ENCODE measurements around the gene GCSAM.
A peak's percentile ranks its signal among the peaks of the same experiment; 100 is the strongest.

Gene GCSAM

DNA sequence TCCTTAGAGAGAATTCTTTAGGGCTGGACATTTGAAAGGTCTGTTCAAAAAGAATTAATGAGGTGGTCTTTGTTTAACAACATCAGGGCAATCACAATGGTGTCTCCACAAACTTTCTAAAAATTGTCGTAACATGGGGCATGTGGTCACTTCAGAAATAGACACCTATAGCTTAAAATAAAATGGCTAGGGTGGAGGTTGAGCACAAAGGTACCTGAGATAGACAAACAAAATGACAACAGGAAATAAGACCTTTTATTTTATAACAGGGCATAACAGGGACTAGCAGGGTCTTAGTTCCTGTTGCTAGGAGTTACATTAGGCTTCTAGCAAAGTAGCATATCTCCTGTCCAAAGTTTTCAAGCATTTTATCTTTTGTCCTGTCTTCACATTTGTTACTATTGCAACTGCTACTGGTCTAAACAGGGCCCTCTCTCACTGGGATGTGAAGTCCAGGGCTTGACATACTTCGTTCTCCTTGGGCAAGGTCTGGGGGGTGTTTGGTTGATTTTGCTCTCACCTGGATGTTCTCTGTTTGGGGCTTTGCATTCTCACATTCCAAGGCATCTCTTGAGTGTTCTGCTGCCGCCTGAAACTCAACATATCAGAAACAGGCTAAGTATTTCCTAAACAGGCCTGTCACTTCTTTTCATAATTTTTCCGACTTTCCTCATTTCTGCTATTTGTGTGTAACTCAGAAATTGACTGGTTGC, 3.0 kb downstream of the GCSAM start:
- DNase-seq (ENCODE audit: low spot score), result no peak

DNA sequence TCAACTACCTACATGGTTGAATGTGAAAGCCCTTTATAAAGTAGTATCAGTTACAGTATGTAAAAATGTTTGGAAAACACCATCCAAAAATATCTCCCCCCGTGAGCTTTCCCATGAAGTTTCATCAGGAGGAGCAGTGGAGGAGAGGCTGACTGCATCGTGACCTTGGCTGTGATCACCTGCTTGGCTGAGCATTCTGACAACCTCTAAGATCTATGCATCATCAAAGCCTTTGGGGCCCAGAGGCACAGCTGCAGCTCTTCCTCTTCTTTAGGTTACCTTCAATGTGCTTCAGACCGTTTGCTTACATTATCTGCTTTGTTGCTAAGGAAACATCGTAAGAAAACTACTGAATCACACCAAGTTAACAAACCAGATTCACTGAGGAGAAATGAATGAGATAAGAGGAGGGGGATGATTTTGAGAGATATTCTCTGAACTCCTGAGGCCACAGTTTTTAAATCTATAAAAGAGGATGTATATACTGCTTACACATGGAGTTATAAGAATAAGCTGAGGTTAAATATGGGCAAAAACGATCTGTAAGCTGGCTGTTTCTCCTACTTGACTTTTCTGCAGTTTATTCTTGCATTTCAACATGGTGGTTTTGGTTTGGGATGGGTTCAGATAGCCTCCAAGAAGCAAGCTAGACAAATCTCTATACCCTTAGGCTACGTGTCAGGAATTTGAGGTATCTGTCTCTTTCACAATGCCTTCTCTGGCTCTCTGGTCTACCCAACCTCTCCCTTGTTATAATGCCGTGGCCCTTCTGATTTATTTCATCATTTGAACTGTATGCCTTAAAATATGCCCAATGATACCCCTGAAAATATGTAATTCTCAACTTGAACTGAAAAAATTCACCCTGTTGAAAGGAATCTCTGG, 4.0 kb downstream of the GCSAM start:
- DNase-seq (ENCODE audit: low spot score), result no peak

DNA sequence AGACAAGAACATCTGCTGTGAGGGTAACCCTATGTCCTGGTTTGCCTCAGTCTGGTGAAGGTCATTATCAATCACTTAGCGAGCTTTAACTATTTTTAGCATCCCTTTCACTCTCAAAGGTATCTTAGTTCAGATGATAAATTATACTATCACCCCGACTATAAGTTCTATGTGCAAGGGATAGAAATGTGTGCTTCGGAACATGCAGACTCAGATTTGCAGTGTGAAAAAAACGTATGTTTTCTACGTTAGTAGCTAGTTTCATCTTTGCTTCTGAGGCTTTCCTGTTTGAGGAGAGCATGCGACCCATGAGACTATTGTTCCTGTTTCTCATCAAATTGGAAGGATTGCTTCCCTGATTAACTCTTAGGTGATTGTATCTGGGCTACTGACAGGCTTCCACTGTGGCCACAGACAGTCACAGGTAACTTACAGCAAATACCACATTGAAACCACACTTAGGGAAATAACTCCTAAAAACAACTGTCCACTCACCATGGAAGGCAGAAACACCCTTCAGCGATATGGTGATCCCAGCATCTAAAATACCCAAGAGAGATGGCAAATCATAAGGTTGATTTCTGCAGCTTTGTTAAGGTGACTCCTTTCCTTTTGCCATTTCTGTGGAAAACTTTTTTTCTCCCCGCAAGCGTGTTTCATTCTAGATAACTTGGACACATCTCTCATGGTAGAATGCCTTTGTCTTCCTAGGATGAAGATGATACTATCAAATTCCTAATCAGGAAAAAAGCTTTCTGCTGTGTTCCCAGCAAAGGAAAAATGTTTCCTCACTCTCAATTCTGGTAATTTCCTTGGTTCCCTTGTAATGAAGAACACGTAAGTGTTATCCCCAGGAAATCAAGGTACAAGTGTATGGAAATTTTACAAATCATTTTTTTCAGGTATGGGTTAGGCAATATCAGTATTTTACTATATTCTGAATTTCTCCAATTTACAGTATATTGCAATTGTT, 5.2 kb downstream of the GCSAM start:
- no peak for DNase-seq (ENCODE audit: low spot score)

DNA sequence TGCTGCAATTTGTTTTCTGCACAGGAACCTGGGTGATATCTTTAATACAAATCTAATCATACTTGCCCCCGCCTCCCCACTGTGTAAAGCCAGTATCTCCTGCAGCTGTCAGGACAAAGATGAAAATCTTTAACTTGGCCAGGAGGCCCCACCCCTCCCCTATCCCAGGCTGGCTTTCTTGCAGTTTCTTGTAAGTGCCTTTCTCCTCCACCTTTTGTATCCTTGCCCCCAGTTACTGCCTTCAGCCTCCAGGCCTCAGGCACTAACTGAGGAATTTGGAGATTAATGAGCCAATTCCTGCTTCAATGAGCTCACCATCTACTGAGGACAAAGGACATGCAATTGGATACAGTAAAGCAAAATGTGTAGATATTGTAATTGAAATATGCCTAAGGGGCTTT, 6.5 kb downstream of the GCSAM start:
- DNase-seq (ENCODE audit: low spot score), result peak; percentile 42

DNA sequence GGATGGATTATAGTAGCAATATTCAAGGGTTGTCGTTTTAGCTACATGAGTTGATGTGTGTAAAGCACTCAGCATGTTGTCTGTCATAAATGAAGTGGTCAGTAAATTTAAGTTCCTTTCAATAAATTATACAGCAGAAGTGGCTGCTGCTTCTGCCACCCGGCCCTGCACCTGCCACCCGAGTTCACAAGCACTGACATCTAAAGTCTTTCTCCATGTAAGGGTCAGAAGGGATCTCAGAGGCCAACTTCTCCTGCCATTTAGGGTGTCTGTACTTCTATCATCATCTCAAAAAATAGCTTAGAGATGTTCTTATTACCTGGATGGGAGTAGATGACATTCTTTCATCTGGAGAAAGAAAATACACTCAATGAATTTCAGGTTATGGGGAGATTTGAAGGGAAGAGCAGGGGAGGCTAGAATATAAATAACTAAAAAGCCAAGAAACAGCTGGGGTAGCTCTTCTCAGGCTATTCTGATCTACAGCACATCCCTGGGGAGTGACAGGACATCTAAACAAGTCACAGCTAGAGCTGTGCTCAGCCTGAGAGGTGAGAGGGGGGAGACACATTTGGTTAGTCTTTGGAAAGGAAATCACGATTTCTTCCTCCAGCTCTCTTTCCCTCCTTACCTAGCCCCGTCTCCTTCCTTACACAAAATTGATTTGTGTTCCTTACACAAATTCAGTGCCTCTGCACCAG, 8.0 kb downstream of the GCSAM start:
- DNase-seq (ENCODE audit: low spot score), result no peak

DNA sequence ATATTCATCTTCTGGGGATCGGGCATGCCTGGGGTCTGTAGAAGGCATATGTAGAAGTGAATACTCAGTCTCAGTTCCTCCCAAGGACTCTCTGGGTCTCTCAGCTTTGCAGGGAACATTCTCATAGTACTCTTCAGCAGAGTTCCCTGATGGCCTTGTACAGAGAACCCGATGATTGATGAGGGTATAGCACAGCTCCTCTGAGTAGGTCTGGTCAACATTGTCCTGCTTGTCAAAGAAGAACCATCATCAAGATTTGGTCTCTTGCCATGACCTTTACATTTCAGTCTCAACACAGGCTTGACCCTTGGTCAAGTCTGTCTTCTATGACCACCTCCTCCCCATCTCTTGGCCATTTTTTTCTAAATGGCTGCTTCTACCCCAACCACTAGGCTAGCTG, 9.5 kb downstream of the GCSAM start:
- DNase-seq (ENCODE audit: low spot score), result no peak

DNA sequence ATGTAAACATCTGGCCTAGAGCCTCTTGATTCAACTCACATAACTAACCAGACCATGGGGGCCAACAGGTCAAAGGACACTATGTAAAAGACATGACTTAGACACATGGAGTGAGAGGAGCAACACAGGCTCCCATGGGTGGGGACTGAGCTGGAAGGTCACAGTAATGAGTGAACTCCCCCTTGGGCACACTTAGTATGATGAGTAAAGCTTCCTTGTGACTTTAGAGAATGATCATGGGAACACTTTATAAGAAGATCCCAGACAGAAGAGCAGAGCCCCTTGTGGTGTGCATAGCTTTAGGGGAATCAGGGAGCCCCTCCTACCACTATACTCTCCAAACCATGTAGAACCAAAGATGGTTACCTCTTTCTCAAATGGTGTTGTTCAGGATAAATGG, 10.2 kb downstream of the GCSAM start:
- no peak for DNase-seq (ENCODE audit: low spot score)

DNA sequence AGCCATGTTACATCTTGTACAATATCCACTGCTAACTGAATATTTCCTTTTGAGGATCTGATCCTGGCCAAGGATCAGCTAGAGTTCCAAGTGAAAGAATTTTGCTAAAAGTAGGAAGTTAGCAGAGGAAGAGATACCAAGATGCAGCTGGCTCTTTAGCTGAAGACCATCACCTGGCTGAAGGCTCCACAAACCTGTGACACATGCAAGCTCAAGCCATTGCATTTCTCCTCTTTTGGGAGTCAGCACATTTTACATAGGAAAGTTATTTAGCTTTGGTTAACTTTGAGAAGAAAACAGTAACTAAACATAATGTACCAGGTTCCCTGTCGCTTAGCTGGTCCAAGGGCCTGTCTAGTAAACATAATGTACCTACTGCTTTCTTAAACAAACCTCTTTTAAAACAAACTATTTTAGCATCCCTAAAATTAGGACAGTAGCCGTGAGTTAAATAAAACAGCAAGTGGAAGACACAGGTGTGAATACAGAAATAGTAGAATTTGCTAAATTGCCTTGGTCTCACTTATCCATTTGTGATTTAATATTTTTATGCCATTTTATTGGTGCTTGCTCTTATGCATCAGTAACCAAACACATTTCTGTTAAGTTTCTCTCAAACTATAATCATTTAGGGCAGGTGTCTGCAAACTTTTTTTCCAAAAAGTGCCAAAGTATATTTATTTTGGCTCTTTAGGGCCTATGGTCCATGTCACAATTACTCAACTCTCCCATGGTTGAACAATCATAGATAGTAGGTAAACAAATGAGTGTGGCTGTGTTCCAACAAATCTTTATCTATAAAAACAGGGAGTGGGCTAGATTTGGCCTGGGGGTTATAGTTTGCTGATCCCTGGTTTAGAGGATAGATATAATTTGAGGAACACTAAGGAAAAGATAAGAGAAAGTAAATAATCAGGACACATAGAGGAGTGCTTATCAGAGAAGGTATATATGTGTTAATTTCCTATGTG, 11.2 kb downstream of the GCSAM start:
- no peak for DNase-seq (ENCODE audit: low spot score)

DNA sequence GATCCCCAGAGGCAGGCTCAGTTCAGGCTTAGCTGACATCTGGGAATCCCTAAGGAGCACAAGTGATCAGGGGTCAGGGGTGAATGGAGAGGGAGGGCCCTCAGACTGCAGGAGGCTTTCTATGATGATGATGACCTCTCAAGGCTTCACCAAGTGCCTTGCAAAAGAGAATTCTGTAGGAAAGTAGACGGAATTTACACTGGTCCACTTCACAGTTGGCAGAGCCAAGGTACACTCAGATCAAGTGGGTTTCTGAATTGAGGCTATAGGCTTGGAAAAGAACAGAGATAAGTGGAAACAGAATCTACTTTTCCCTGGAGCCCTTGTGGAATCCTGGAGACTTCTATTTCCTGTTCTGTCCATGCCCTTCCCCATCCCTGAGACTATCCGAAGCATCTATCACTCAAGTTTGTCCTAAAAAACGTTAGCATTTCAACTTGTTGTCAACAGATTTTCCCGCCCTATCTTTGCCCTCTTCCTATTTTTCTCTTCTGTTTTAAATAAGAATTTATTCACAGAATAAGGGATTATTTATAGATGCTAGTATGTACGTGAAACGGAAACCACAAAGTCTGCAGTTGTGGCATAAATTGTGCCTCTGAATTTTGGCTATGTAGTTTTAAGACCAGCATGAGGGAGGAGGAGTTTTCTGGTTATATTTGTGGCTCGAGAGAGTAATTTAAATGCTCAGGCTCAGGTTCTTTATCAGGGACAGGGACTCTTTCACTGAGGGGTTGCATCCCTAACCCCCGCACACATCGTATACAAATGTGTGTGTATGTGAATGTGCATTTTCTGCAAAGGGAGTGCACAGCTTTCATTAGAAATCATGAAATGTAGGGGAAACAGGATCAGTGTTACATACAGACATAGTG, 12.8 kb downstream of the GCSAM start:
- no peak for DNase-seq (ENCODE audit: low spot score)

DNA sequence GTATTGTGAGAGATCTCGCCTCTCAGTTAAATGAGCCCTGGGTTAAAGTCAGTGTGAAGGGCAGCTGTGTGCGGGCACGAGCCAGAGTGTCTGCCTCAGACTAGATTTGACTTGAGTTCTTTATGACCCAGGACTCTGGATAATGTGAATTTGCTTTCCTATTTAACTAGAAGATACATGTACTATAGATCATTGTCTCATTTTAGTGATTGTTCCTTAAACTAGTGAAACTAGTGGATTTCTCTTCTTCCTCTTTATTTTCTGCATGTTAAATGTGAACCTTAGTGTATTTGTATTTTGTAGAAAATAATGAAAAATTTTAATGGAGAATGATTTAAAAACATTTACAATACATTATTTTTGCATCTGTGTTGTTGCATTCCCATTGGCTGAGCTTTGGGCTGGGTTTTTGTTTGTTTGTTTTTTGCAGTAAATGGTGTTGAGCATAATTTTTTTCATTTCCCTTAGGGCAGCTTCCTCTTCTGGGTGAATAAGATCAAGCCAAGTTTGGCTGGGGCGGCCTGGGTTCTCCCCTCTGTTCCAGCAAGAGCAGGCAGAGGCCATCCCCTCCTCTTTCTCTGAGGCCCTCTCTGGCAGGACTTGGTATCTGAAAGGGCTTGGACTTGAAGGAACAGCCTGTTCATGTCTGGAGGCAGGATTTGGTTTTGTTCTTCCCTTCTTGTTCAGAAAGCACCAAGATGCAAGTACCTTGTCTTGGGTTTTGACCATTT, 15.0 kb downstream of the GCSAM start:
- peak; percentile 28 for DNase-seq (ENCODE audit: low spot score)

DNA sequence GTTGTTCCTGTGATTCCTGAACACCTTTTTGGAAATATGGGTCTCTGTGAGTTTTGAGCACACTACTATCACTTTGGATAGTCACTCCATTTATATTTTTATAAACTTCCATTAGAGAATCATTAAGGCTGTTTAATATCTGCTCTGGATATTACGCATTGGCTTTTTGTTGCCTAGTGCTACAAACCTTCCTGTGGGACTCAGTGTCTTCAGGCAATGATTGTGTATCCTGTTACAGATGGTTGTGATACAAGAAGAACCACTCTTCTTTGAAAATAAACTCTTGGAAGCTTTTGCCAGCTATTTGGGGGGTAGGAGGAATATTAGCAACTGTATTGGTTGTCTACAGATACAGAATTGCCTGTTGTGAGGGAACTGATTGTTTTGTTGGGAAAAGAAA, 15.6 kb downstream of the GCSAM start:
- DNase-seq (ENCODE audit: low spot score), result no peak

DNA sequence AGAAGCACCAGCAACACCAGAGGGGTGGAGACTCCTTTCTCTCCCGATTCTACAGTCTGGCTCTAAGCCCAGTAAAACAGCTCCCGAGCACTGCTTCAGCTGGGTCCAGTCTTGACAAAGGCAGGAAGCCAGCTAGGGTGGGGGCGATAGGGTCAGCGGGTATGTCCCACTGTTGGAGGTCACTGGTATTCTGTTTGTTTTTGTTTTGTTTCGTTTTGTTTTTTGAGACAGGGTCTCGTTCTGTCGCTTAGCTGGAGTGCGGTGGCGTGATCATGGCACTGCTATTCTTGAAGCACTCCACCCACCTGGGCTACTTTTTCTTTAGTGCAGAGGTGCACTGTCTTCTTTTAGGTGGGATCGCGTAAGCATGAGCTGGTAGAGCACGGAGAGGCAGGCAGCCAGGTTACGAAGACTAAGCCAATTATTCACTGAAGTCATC, 16.3 kb downstream of the GCSAM start:
- DNase-seq (ENCODE audit: low spot score), result no peak

DNA sequence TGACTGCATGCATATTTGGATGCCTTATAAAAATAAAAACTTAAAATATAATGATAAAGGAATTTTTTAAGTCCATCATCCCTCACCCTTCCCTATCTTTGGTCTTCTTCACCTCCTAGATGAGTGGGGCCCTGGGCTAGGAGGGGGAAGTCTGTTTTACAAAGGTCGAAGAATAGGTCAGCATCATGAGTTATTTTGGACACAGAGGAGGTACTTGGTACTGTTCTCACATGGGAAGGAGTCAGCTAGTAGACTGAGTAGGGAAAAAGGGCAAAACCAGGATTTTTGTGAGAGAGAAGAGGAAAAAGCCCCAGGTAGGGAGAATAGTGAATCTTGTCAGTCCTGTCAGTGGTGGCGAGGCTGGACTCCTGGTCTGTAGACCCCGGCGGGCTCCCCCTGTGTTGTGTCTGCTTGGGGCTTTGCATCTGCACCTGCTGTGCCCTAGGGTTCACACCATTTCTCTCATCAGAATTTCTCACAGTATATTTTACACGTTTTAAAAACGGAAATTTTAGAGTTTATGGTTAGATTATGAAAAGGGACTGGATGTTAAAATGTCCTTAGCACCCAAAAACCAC, 17.2 kb downstream of the GCSAM start:
- DNase-seq (ENCODE audit: low spot score), result no peak

DNA sequence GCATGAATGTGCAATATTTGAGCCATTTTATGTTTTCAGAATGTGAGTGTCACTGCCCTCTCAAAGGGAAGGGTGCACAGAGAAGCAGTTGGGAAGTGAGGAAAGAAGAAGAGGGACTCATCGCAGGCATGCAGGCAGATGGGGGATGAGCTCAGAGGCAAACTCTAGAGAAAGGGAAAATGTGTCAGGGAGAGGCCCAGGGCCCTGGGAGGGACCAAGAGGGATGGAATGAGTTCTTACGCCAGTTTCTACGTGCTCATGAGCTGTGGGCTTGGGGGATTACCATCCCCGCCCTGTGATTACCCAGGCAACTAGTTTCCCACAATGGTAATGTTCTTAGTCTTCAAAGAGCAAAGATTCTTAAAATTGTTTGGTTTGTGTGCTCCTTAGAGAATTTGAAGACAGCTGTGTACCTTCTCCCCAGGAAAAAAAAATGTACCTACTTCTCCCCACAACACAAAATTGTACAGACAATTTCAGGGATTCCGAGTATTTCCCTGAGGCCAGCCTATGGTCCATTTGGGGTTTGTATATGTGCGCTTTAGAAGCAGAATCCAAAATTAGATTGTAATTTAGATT, 17.8 kb downstream of the GCSAM start:
- no peak for DNase-seq (ENCODE audit: low spot score)

DNA sequence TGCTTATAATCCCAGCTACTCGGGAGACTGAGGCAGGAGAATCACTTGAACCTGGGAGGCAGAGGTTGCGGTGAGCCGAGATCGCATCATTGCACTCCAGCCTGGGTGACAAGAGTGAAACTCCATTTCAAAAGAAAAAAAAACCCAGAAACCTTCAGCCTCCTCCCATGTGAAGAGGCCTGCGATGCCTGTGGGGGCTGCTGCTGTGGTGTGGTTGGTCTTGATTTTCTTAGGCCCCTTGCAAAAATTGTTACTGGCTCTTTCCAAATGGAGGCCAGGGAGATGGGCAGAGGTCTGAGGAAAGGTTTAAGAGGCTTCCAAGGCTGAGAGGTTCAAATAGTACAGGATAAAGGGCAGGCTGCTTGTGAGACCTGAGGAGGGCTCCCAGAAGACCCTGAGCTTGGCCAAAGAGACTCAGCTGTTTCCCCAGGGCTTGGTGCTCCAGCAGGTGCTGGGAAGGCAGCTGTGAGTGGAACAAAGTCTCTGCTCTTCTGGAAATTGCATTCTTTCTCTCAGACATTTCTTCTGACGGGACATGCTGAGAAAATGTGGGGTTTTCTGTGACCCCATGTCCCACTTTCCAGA, 18.4 kb downstream of the GCSAM start:
- no peak for DNase-seq (ENCODE audit: low spot score)

DNA sequence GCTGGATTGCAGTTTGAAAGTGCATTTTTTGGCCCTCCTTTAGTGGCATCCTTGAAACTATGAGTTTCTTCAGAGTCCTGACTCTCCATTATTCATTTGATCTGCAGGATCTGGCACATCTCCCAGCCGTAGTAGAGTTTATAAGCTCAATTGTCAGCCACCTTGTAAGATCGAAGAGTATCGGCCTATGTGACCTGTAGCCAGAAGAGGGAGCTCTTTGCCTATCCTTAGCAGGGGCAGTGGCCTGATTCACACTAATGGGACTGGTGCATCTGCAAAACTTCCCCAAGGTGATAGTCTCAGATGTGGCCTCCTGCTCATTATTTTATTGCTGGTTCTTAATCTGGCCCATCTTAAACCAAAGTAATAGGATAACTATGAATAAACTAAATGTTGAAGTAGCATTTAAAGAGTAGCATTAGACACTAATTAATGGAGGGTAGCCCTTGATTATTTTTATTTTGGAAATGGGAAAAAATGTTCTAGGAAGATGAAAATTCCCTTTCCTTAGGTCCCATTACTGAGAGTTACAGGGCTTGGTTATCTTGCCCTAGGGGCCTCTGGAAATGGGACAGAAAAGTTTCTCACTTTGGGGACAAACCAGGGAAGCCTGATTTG, 21.2 kb downstream of the GCSAM start:
- DNase-seq (ENCODE audit: low spot score), result peak; percentile 82

DNA sequence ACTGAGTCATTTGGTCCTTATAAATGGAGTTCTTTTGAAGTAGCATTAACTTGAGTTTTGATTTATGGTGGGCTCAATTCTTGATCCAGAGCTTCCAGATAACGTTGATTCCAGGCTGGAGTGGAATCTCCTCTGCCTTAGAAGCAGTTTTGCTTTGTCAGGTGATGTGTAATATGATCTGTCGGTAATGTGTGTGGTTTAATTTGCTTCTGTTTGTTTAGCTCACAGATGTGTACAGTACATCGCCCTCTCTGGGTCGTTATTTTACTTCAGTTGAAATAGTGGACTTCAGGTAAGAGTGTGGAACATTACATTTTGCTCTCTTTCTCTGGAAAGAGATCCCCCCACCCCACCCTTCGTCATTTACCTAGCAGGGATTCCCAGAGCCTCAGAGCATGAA, 23.7 kb downstream of the GCSAM start:
- DNase-seq (ENCODE audit: low spot score), result no peak

Data from iPS-NIHi11 (cell line).